CD4-positive, alpha-beta T cell (primary cell): Measurements from ENCODE around the gene UBL4B. TPM values are rescaled to one million over a fixed set of nuclear protein-coding genes. Genes with fewer than 3 reads are reported as not detected.

Experiments
- ATAC-seq: fragments of 200-7000 bp; cut with Tn5 transposase; one replicate; pipeline ENCODE4 v1.10.0; 2022; ENCODE audit warnings: mild to moderate bottlenecking; ENCODE audit not compliant: poor library complexity
- CTCF ChIA-PET: fragments of 350-600 bp; sonication (Branson Sonifier 250); formaldehyde crosslinking; loops from one replicate; lab custom pipeline; 2021; ENCODE audit warnings: antibody characterized with exemption, inconsistent platforms; lab: Charles Lee
- POLR2A ChIA-PET: fragments of 350-600 bp; sonication (Branson Sonifier 250); formaldehyde crosslinking; loops from one replicate; lab custom pipeline; 2021; ENCODE audit warnings: antibody characterized with exemption, inconsistent platforms; lab: Charles Lee
- DNase-seq, 14 experiments: peaks; one replicate each; pipeline ENCODE4 v3.0.0-alpha.2; 2013 to 2020; ENCODE audit warnings: mixed read lengths in 2 of 14
- H3K27ac ChIP-seq, 2 donors: one replicate each; pipeline versions ENCODE4 v1.5.1 to v1.7.0; 2013; ENCODE audit warnings: low read length in 2 of 2, low read depth in 1 of 2, mild to moderate bottlenecking in 1 of 2
- H3K27me3 ChIP-seq, 2 experiments: 1 replicate in 1 of 2; 2 replicates in 1 of 2; pipeline versions ENCODE4 v1.6.1 to v1.7.0; 2013; ENCODE audit warnings: low read length in 2 of 2, control low read depth in 1 of 2, mild to moderate bottlenecking in 1 of 2, moderate library complexity in 1 of 2; ENCODE audit not compliant: insufficient read depth in 2 of 2, control insufficient read depth in 1 of 2
- H3K36me3 ChIP-seq: one replicate; pipeline ENCODE4 v1.6.1; 2013; ENCODE audit warnings: low read length, control low read depth; ENCODE audit not compliant: insufficient read depth
- H3K4me1 ChIP-seq: one replicate; pipeline ENCODE4 v1.6.1; 2013; ENCODE audit warnings: low read length, control low read depth; ENCODE audit not compliant: insufficient read depth
- H3K4me3 ChIP-seq: one replicate; pipeline ENCODE4 v1.5.1; 2013; ENCODE audit warnings: mild to moderate bottlenecking, low read length, moderate library complexity
- H3K9me3 ChIP-seq, 2 experiments: 1 replicate in 1 of 2; 2 replicates in 1 of 2; pipeline versions ENCODE4 v1.6.1 to v1.7.0; 2013; ENCODE audit warnings: low read length in 2 of 2, mild to moderate bottlenecking in 2 of 2, control low read depth in 1 of 2, moderate library complexity in 1 of 2; ENCODE audit not compliant: control insufficient read depth in 1 of 2, insufficient read depth in 1 of 2
- H3K27ac Mint-ChIP-seq: one replicate; pipeline ENCODE4 v1.8.0; 2020; ENCODE audit warnings: mixed read lengths
- H3K27me3 Mint-ChIP-seq: one replicate; pipeline ENCODE4 v1.8.0; 2021; ENCODE audit warnings: mixed read lengths
- H3K36me3 Mint-ChIP-seq: one replicate; pipeline ENCODE4 v1.8.0; 2021; ENCODE audit warnings: low read depth, mixed read lengths
- H3K4me1 Mint-ChIP-seq: one replicate; pipeline ENCODE4 v1.8.0; 2021; ENCODE audit warnings: low read depth, mixed read lengths
- H3K4me3 Mint-ChIP-seq: one replicate; pipeline ENCODE4 v1.8.0; 2020; ENCODE audit warnings: mild to moderate bottlenecking, mixed read lengths
- H3K9me3 Mint-ChIP-seq: one replicate; pipeline ENCODE4 v1.8.0; 2020; ENCODE audit warnings: mixed read lengths
- CTCF ChIP-seq: fragments of 200-600 bp; IDR thresholded peaks from one replicate; pipeline ENCODE4 v1.8.0; 2022; ENCODE audit warnings: antibody characterized with exemption, mild to moderate bottlenecking
- intact Hi-C, 2 experiments: fragments of 100-400 bp; cut with DNase I in 1 of 2; cut with micrococcal nuclease in 1 of 2; formaldehyde crosslinking; loops; one replicate each; pipeline versions ENCODE4 v1.15.1 to v1.9.0; 2023 to 2025; cut with DNase I, micrococcal nuclease
- total RNA-seq, 174 experiments: library from RNA in 2 of 174; stranded (reverse) in 2 of 174; gene quantifications; one replicate each; pipeline ENCODE4 v1.2.3 and lab custom pipeline; 2021 to 2026

UBL4B gene
- total RNA-seq, 2 experiments from 2014 or later = not detected

DNA sequence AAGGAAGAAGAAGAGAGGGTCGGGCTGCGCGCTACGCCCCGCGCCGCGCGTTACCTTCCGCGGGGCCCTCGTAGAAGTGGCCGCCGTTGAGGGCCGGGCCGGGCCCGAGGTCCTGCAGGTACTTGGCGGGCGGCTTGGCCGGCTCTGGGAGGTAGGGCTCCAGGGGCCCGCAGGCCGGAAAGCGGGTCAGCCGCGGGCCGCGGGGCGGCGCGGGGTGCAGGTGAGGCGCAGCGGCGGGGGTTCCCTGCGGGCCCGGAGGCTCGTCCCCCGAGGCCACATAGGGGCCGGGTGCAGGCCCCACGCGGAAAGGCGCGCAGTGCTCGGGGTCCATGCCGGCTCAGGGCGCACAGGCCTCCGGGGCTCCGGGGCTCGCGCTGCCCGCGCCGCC, 42.0 kb upstream of the UBL4B start:
- no peaks in the 10 kb centered on the region for H3K36me3 Mint-ChIP-seq

GRCh38 chr1:110070671-110071242, 41.5 kb upstream of the UBL4B start, which contains the start of gene ALX3:
Gene ALX3, minus strand, starts transcription at chr1:110070672. Its CDS starts 60 bp downstream, at chr1:110070612.
- CTCF ChIA-PET = interaction anchor here (1.6 kb wide), 1 partner anchor 11 kb away, joined by 5 read pairs; no protein-coding TSS in a partner anchor
- no peak for TF ChIP-seq CTCF
- DNase-seq (no peak), ATAC-seq (no peak)
- peaks cover 17% of the 10 kb centered on the region for H3K4me1 Mint-ChIP-seq
- no peaks in the 10 kb centered on the region for H3K36me3 ChIP-seq
- peaks cover 32% of the 10 kb centered on the region for H3K4me1 ChIP-seq
- H3K9me3 Mint-ChIP-seq = no peaks in the 10 kb centered on the region
- H3K27ac ChIP-seq = no peak within 1 kb of the TSS
- H3K27ac Mint-ChIP-seq = no peak within 1 kb of the TSS
- H3K4me3 ChIP-seq = no peak within 1 kb of the TSS
- peaks cover 51 to 67% of the 10 kb centered on the region in 2 experiments for H3K27me3 ChIP-seq
- POLR2A ChIA-PET = no interaction called here
- H3K36me3 Mint-ChIP-seq = no peaks in the 10 kb centered on the region
- peaks cover 90% of the 10 kb centered on the region for H3K27me3 Mint-ChIP-seq
- H3K4me3 Mint-ChIP-seq = peak within 1 kb of the TSS; percentile 45
- intact Hi-C loops = no loop called here
- H3K9me3 ChIP-seq = peaks cover 0 to 26% of the 10 kb centered on the region in 2 experiments

More for the DNA sequence above, 42.0 kb upstream of the UBL4B start:
- intact Hi-C loops = no loop called here
- no peak for TF ChIP-seq CTCF
- H3K27ac ChIP-seq = no peak overlapping the region
- H3K27me3 ChIP-seq = peaks cover 51 to 65% of the 10 kb centered on the region in 2 experiments
- Mint-ChIP-seq H3K27me3 (peaks cover 90% of the 10 kb centered on the region), H3K4me3 (no peak overlapping the region), H3K4me1 (peaks cover 17% of the 10 kb centered on the region), H3K27ac (no peak overlapping the region), H3K9me3 (no peaks in the 10 kb centered on the region)
- DNase-seq = no peak
- ATAC-seq = no peak
- H3K4me1 ChIP-seq = peaks cover 32% of the 10 kb centered on the region
- no peaks in the 10 kb centered on the region for H3K36me3 ChIP-seq
- no peak overlapping the region for H3K4me3 ChIP-seq
- POLR2A ChIA-PET = no interaction called here
- CTCF ChIA-PET = interaction anchor here (1.6 kb wide), 1 partner anchor 10 kb away, joined by 5 read pairs; no protein-coding TSS in a partner anchor
- H3K9me3 ChIP-seq = peaks cover 0 to 26% of the 10 kb centered on the region in 2 experiments

DNA sequence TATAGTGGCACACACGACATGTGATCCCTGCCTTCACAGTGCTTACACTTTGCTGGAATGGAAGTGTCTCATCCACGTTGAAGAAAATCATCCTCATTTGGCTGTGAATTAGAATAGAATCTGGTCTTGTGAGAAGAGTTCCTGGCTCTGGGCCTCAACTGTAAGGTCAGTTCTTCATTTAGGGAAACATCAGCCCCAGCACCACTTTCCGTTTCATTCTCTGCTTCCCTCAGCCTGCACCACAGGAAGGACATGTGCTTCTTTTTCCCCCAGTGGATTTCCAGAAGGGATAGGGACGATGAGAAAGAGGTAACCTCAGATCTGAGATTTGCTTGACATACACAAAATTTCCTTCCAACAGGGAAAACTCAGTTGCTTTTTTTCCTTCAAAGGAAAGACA, 38.1 kb upstream of the UBL4B start:
- ChIA-PET POLR2A (no interaction called here), CTCF (no interaction called here)
- Histone ChIP-seq H3K4me3 (no peak overlapping the region), H3K9me3 (peaks cover 0 to 12% of the 10 kb centered on the region in 2 experiments), H3K36me3 (no peaks in the 10 kb centered on the region), H3K4me1 (peaks cover 14% of the 10 kb centered on the region), H3K27me3 (peaks cover 29 to 45% of the 10 kb centered on the region in 2 experiments), H3K27ac (no peak overlapping the region)
- Mint-ChIP-seq H3K9me3 (no peaks in the 10 kb centered on the region), H3K36me3 (no peaks in the 10 kb centered on the region), H3K27me3 (peaks cover 83% of the 10 kb centered on the region), H3K4me3 (no peak overlapping the region), H3K27ac (no peak overlapping the region), H3K4me1 (peaks cover 6% of the 10 kb centered on the region)
- no peak for TF ChIP-seq CTCF
- DNase-seq = no peak
- ATAC-seq = no peak
- intact Hi-C loops = no loop called here
